HepG2 (cell line): Measurements from ENCODE around the gene RINL. TPM values are rescaled to one million over a fixed set of nuclear protein-coding genes. Genes with fewer than 3 reads are reported as not detected.

Source experiments
- ATAD3A ChIP-seq: sonication (generic); formaldehyde crosslinking; IDR thresholded peaks from 2 replicates; pipeline ENCODE4 v1.4.0; 2020; ENCODE audit warnings: missing genetic modification reagents
- ATF3 ChIP-seq: sonication (generic); formaldehyde crosslinking; IDR thresholded peaks from 2 replicates; pipeline ENCODE4 v1.4.0; 2020; ENCODE audit warnings: missing genetic modification reagents
- CHCHD3 ChIP-seq: sonication (generic); formaldehyde crosslinking; IDR thresholded peaks from 2 replicates; pipeline ENCODE4 v1.8.0; 2022; ENCODE audit warnings: mild to moderate bottlenecking, missing genetic modification reagents, moderate library complexity
- E2F2 ChIP-seq: sonication (generic); formaldehyde crosslinking; IDR thresholded peaks from 2 replicates; pipeline ENCODE4 v1.4.0; 2020; ENCODE audit warnings: missing genetic modification reagents, borderline replicate concordance
- ERF ChIP-seq: IDR thresholded peaks from 2 replicates; pipeline ENCODE4 v1.6.1; 2018; ENCODE audit warnings: missing biosample characterization, missing genetic modification reagents
- HMGXB3 ChIP-seq: sonication (generic); formaldehyde crosslinking; IDR thresholded peaks from 2 replicates; pipeline ENCODE4 v1.4.0; 2020; ENCODE audit warnings: missing genetic modification reagents, borderline replicate concordance
- HOXA5 ChIP-seq: sonication (generic); formaldehyde crosslinking; IDR thresholded peaks from 2 replicates; pipeline ENCODE4 v1.4.0; 2020; ENCODE audit warnings: missing genetic modification reagents
- KDM2A ChIP-seq: sonication (generic); formaldehyde crosslinking; IDR thresholded peaks from 2 replicates; pipeline ENCODE4 v1.4.0; 2020; ENCODE audit warnings: low read depth, missing genetic modification reagents, borderline replicate concordance
- NR0B2 ChIP-seq: sonication (generic); formaldehyde crosslinking; IDR thresholded peaks from 2 replicates; pipeline ENCODE4 v1.4.0; 2020; ENCODE audit warnings: mild to moderate bottlenecking, missing genetic modification reagents
- PPARG ChIP-seq: conservative IDR thresholded peaks from 2 replicates; pipeline ENCODE4 v1.6.1; 2016; ENCODE audit warnings: missing biosample characterization, missing genetic modification reagents
- RFX5 ChIP-seq: IDR thresholded peaks from 2 replicates; pipeline ENCODE4 v1.6.1; 2011; ENCODE audit warnings: low read depth, low read length, improper control_type of control experiment
- SATB2 ChIP-seq: sonication (generic); formaldehyde crosslinking; IDR thresholded peaks from 2 replicates; pipeline ENCODE4 v1.5.0; 2020; ENCODE audit warnings: missing genetic modification reagents
- SOX6 ChIP-seq, 2 experiments: fragments of 450-650 bp in 1 of 2; sonication (generic) in 1 of 2; formaldehyde crosslinking in 1 of 2; IDR thresholded peaks; 2 replicates each; pipeline versions ENCODE4 v1.4.0 to v1.6.1; 2017 to 2020; ENCODE audit warnings: antibody characterized with exemption in 1 of 2, mild to moderate bottlenecking in 1 of 2, missing genetic modification reagents in 1 of 2
- SRSF1 ChIP-seq: fragments of 200-400 bp; formaldehyde crosslinking; optimal IDR thresholded peaks from 2 replicates; pipeline ENCODE3; 2017; ENCODE audit warnings: mild to moderate bottlenecking, low read depth, low read length, moderate library complexity
- ZNF260 ChIP-seq: sonication (generic); formaldehyde crosslinking; IDR thresholded peaks from 2 replicates; pipeline ENCODE4 v1.4.0; 2020; ENCODE audit warnings: missing genetic modification reagents, low read depth, mild to moderate bottlenecking, borderline replicate concordance
- ZNF329 ChIP-seq: sonication (generic); formaldehyde crosslinking; IDR thresholded peaks from 2 replicates; pipeline ENCODE4 v1.9.0; 2021; ENCODE audit warnings: low read depth, mild to moderate bottlenecking, missing genetic modification reagents
- ZNF460 ChIP-seq: sonication (generic); formaldehyde crosslinking; IDR thresholded peaks from 2 replicates; pipeline ENCODE4 v1.5.1; 2020; ENCODE audit warnings: missing genetic modification reagents, mild to moderate bottlenecking, borderline replicate concordance
- ZNF468 ChIP-seq: sonication (generic); formaldehyde crosslinking; IDR thresholded peaks from 2 replicates; pipeline ENCODE4 v1.8.0; 2022; ENCODE audit warnings: mild to moderate bottlenecking, moderate library complexity, missing genetic modification reagents
- ZNF513 ChIP-seq: sonication (generic); formaldehyde crosslinking; conservative IDR thresholded peaks from 2 replicates; pipeline ENCODE4 v1.5.0; 2020; ENCODE audit warnings: missing genetic modification reagents
- ZNF629 ChIP-seq: sonication (generic); formaldehyde crosslinking; conservative IDR thresholded peaks from 2 replicates; pipeline ENCODE4 v1.5.0; 2020; ENCODE audit warnings: missing genetic modification reagents
- ZNF644 ChIP-seq: IDR thresholded peaks from 2 replicates; pipeline ENCODE4 v1.6.1; 2016; ENCODE audit warnings: low read depth
- ZNF788 ChIP-seq: sonication (generic); formaldehyde crosslinking; IDR thresholded peaks from 2 replicates; pipeline ENCODE4 v1.5.0; 2020; ENCODE audit warnings: mild to moderate bottlenecking, missing genetic modification reagents, borderline replicate concordance
- ZSCAN9 ChIP-seq: IDR thresholded peaks from 2 replicates; pipeline ENCODE4 v1.6.1; 2016; ENCODE audit warnings: borderline replicate concordance
- polyA plus RNA-seq, 8 experiments: library from polyadenylated mRNA; depleted of rRNA in 3 of 8; stranded (reverse) in 7 of 8; unstranded in 1 of 8; fragments of >200 nt; fragmentation: Illumina TruSeq in 4 of 8; extraction: Trizol in 4 of 8; gene quantifications; 2 replicates each; pipeline versions ENCODE4 v1.2.1 to v1.2.3, GENCODE V29; 2011 to 2016; ENCODE audit warnings: low read depth in 4 of 8, missing spikeins in 1 of 8, mixed read lengths in 1 of 8; ENCODE audit not compliant: insufficient read depth in 1 of 8
- total RNA-seq, 5 experiments: library from RNA; depleted of rRNA; stranded (reverse); fragments of >200 nt; fragmentation: Illumina TruSeq; extraction: Trizol; gene quantifications; 2 replicates each; pipeline ENCODE4 v1.2.3, GENCODE V29; 2016; ENCODE audit warnings: low read depth in 1 of 5

Gene RINL
- total and polyA plus RNA-seq, 2 of the 13 experiments (the other 11 are each of a cell fraction or from before 2014, with no cell fraction given): 11.4 to 18.0 TPM

- no peak for TF ChIP-seq E2F2
- TF ChIP-seq ATAD3A (CRISPR knock-in tag): no peak
- TF ChIP-seq ZNF644 (CRISPR knock-in tag): no peak
- no peak for TF ChIP-seq RFX5
- no peak for TF ChIP-seq SOX6 (IDR thresholded peaks at IDR 0.05)
- no peak for TF ChIP-seq SOX6 (CRISPR knock-in tag; IDR thresholded peaks at IDR 0.05)
- TF ChIP-seq SRSF1: no peak
- no peak for TF ChIP-seq PPARG (CRISPR knock-in tag)
- TF ChIP-seq HMGXB3 (CRISPR knock-in tag): no peak
- no peak; the same call in 1 of the 2 replicates for TF ChIP-seq NR0B2
- no peak for TF ChIP-seq ZSCAN9 (CRISPR knock-in tag)
- 0 out of 2 replicates have a peak, but pooled peaks have one; percentile 50 for TF ChIP-seq HOXA5
- TF ChIP-seq ZNF788 (CRISPR knock-in tag): no peak
- no peak for TF ChIP-seq ZNF460 (CRISPR knock-in tag)
- TF ChIP-seq SATB2 (CRISPR knock-in tag): no peak
- no peak for TF ChIP-seq ERF (CRISPR knock-in tag)
- no peak for TF ChIP-seq ZNF329 (CRISPR knock-in tag)
- TF ChIP-seq CHCHD3 (CRISPR knock-in tag): no peak
- TF ChIP-seq ZNF260 (CRISPR knock-in tag): no peak
- TF ChIP-seq ATF3 (CRISPR knock-in tag): no peak
- no peak for TF ChIP-seq ZNF629 (CRISPR knock-in tag)
- TF ChIP-seq ZNF513 (CRISPR knock-in tag): no peak
- no peak for TF ChIP-seq KDM2A (CRISPR knock-in tag)
- TF ChIP-seq ZNF468: no peak
These were observed 27.0 kb downstream of the RINL start (continued) for GRCh38 chr19:38850976-38851621.
